SK-N-SH (cell line): Measurements from ENCODE around the gene ELAVL4. TPM values are rescaled to one million over a fixed set of nuclear protein-coding genes. Genes with fewer than 3 reads are reported as not detected.

Experiments used
- CTCF ChIA-PET: fragments of 300-600, 350-600 bp; formaldehyde crosslinking; extraction: SDS; loops from one replicate; lab custom pipeline; 2021; lab: Yijun Ruan, JAX
- POLR2A ChIA-PET: fragments of 350-600 bp; sonication (Branson Sonifier 250); formaldehyde crosslinking; extraction: SDS; loops from one replicate; lab custom pipeline; 2020; ENCODE audit warnings: antibody characterized with exemption, inconsistent platforms; lab: Yijun Ruan, JAX
- DNase-seq: peaks from one replicate; pipeline ENCODE4 v3.0.0; 2012
- H2AFZ ChIP-seq: fragments of 200-600 bp; sonication (generic); 2 replicates; pipeline ENCODE4 v1.8.1; 2016; ENCODE audit warnings: antibody characterized with exemption, mild to moderate bottlenecking, low read depth
- H3F3A ChIP-seq: fragments of 200-600 bp; sonication (generic); replicated peaks from 2 replicates; pipeline ENCODE3; 2016; ENCODE audit warnings: antibody characterized with exemption, mild to moderate bottlenecking; ENCODE audit not compliant: insufficient read depth
- H3K27ac ChIP-seq, 2 experiments: fragments of 200-500 bp in 1 of 2; fragments of 200-600 bp in 1 of 2; sonication (Bioruptor generic) in 1 of 2; sonication (generic), shearing (Covaris generic) in 1 of 2; 2 replicates each; pipeline versions ENCODE4 v1.5.1 to v1.6.1; 2014 to 2016; ENCODE audit warnings: low read depth in 2 of 2, inconsistent platforms in 1 of 2, low read length in 1 of 2, mild to moderate bottlenecking in 1 of 2, mixed read lengths in 1 of 2
- H3K27me3 ChIP-seq: fragments of 200-600 bp; sonication (generic), shearing (Covaris generic); 2 replicates; pipeline ENCODE4 v1.6.1; 2016; ENCODE audit warnings: mixed run types; ENCODE audit not compliant: insufficient read depth
- H3K36me3 ChIP-seq, 2 experiments: fragments of 200-500 bp in 1 of 2; fragments of 200-600 bp in 1 of 2; sonication (Bioruptor generic) in 1 of 2; sonication (generic) in 1 of 2; replicated peaks in 1 of 2; 2 replicates each; pipeline versions ENCODE3 to v1.5.1; 2014 to 2016; ENCODE audit warnings: low read length in 1 of 2, mild to moderate bottlenecking in 1 of 2; ENCODE audit not compliant: insufficient read depth in 2 of 2, control insufficient read depth in 1 of 2
- H3K4me1 ChIP-seq, 2 experiments: fragments of 200-500 bp in 1 of 2; fragments of 200-600 bp in 1 of 2; sonication (Bioruptor generic) in 1 of 2; sonication (generic), shearing (Covaris generic) in 1 of 2; 2 replicates each; pipeline versions ENCODE4 v1.5.1 to v1.6.1; 2014 to 2016; ENCODE audit warnings: low read depth in 1 of 2, low read length in 1 of 2, mixed run types in 1 of 2; ENCODE audit not compliant: insufficient read depth in 2 of 2, control insufficient read depth in 1 of 2
- H3K4me2 ChIP-seq: fragments of 200-600 bp; sonication (generic), shearing (Covaris generic); 2 replicates; pipeline ENCODE4 v1.6.1; 2017; ENCODE audit warnings: mixed run types
- H3K4me3 ChIP-seq, 2 experiments: fragments of 200-500 bp in 1 of 2; fragments of 200-600 bp in 1 of 2; sonication (Bioruptor generic) in 1 of 2; sonication (generic), shearing (Covaris generic) in 1 of 2; 2 replicates each; pipeline versions ENCODE4 v1.5.1 to v1.8.1; 2014 to 2016; ENCODE audit warnings: low read depth in 2 of 2, inconsistent platforms in 1 of 2, low read length in 1 of 2, mild to moderate bottlenecking in 1 of 2, mixed read lengths in 1 of 2, moderate library complexity in 1 of 2
- H3K79me2 ChIP-seq: fragments of 200-600 bp; sonication (generic); 2 replicates; pipeline ENCODE4 v1.8.1; 2017; ENCODE audit warnings: mild to moderate bottlenecking; ENCODE audit not compliant: insufficient read depth
- H3K9ac ChIP-seq: fragments of 200-600 bp; sonication (generic); 2 replicates; pipeline ENCODE4 v1.6.1; 2017; ENCODE audit warnings: mixed run types
- H3K9me2 ChIP-seq: fragments of 200-600 bp; sonication (generic); 2 replicates; pipeline ENCODE4 v1.6.1; 2017; ENCODE audit warnings: mixed run types
- H3K9me3 ChIP-seq: fragments of 200-600 bp; sonication (generic); 2 replicates; pipeline ENCODE4 v1.6.1; 2017; ENCODE audit warnings: mixed run types, mild to moderate bottlenecking, moderate library complexity
- H4K20me1 ChIP-seq: fragments of 200-600 bp; sonication (generic); 2 replicates; pipeline ENCODE4 v1.6.1; 2017; ENCODE audit warnings: mild to moderate bottlenecking, mixed run types; ENCODE audit not compliant: insufficient read depth
- EP300 ChIP-seq, 2 experiments: IDR thresholded peaks; 2 replicates each; pipeline versions ENCODE4 v1.4.0 to v1.6.1; 2012; ENCODE audit warnings: borderline replicate concordance in 1 of 2, low read depth in 1 of 2, low read length in 1 of 2
- EZH2phosphoT487 ChIP-seq: fragments of 200-600 bp; sonication (generic); IDR thresholded peaks from 2 replicates; pipeline ENCODE4 v1.6.1; 2017; ENCODE audit warnings: low read depth, mixed run types, mild to moderate bottlenecking, antibody characterized with exemption, moderate library complexity, borderline replicate concordance
- FOSL2 ChIP-seq: IDR thresholded peaks from 2 replicates; pipeline ENCODE4 v1.4.0; 2012; ENCODE audit warnings: low read depth, mild to moderate bottlenecking, moderate library complexity, borderline replicate concordance
- FOXJ3 ChIP-seq: sonication (generic); formaldehyde crosslinking; IDR thresholded peaks from 2 replicates; pipeline ENCODE4 v1.5.1; 2020; ENCODE audit warnings: mild to moderate bottlenecking, missing genetic modification reagents
- GABPA ChIP-seq: IDR thresholded peaks from 2 replicates; pipeline ENCODE4 v1.4.0; 2012; ENCODE audit warnings: low read depth, mild to moderate bottlenecking
- GATA2 ChIP-seq: sonication (generic); formaldehyde crosslinking; IDR thresholded peaks from 2 replicates; pipeline ENCODE4 v1.5.0; 2020; ENCODE audit warnings: mild to moderate bottlenecking, missing genetic modification reagents
- JUND ChIP-seq: IDR thresholded peaks from 2 replicates; pipeline ENCODE4 v1.4.0; 2012
- NFIC ChIP-seq: IDR thresholded peaks from 2 replicates; pipeline ENCODE4 v1.4.0; 2012; ENCODE audit warnings: borderline replicate concordance
- POLR2AphosphoS5 ChIP-seq: IDR thresholded peaks from 2 replicates; pipeline ENCODE4 v1.6.1; 2012; ENCODE audit warnings: low read depth, low read length
- RFX5 ChIP-seq: IDR thresholded peaks from 2 replicates; pipeline ENCODE4 v1.6.1; 2012; ENCODE audit warnings: mild to moderate bottlenecking, improper control_type of control experiment, low read length
- RXRA ChIP-seq: IDR thresholded peaks from 2 replicates; pipeline ENCODE4 v1.4.0; 2012; ENCODE audit warnings: low read depth, mild to moderate bottlenecking, borderline replicate concordance
- SMC3 ChIP-seq: IDR thresholded peaks from 2 replicates; pipeline ENCODE4 v1.6.1; 2012; ENCODE audit warnings: low read depth, low read length, improper control_type of control experiment
- TAF1 ChIP-seq: IDR thresholded peaks from 2 replicates; pipeline ENCODE4 v1.6.1; 2012; ENCODE audit warnings: low read depth, mild to moderate bottlenecking, low read length, moderate library complexity, borderline replicate concordance
- TCF12 ChIP-seq: IDR thresholded peaks from 2 replicates; pipeline ENCODE4 v1.4.0; 2012
- TEAD4 ChIP-seq: IDR thresholded peaks from 2 replicates; pipeline ENCODE4 v1.4.0; 2012; ENCODE audit warnings: mild to moderate bottlenecking, borderline replicate concordance; ENCODE audit not compliant: insufficient read depth
- YY1 ChIP-seq: IDR thresholded peaks from 2 replicates; pipeline ENCODE4 v1.4.0; 2012; ENCODE audit warnings: low read depth, mild to moderate bottlenecking
- WGBS: methylation state at CpG from one replicate; pipeline ENCODE4 v1.1.6; 2017; ENCODE audit warnings: low lambda C conversion rate; 5-methylcytosine and 5-hydroxymethylcytosine counted together
- polyA plus RNA-seq, 3 experiments: library from polyadenylated mRNA; depleted of rRNA; stranded (reverse); fragments of >200 nt; gene quantifications; 2 replicates each; pipeline ENCODE4 v1.2.3, GENCODE V29; 2012
- TF ChIP-seq, protein P1 (sequence below): fragments of 150-350 bp; IDR thresholded peaks from 2 replicates; pipeline ENCODE4 v1.6.1; 2017; ENCODE audit warnings: antibody characterized with exemption, low read length, low read depth, borderline replicate concordance
- TF ChIP-seq, protein P2 (sequence below): IDR thresholded peaks from 2 replicates; pipeline ENCODE4; 2012
- TF ChIP-seq, protein P3 (sequence below): fragments of 150-350 bp; IDR thresholded peaks from 2 replicates; pipeline ENCODE4 v1.6.1; 2016; ENCODE audit warnings: mild to moderate bottlenecking, low read depth, low read length

ELAVL4 gene
- polyA plus RNA-seq, 1 of the 3 experiments (the other 2 are of a cell fraction): 2.7 TPM

GRCh38 chr1:50084389-50084788 is 24.3 kb upstream of the ELAVL4 start:
- Histone ChIP-seq H3F3A (no peaks in the 10 kb centered on the region), H3K27me3 (no peaks in the 10 kb centered on the region), H3K4me1 (no peaks in the 10 kb centered on the region; a peak in 1 of 4 replicates), H3K27ac (no peak overlapping the region), H3K79me2 (no peaks in the 10 kb centered on the region), H3K36me3 (no peaks in the 10 kb centered on the region), H3K4me2 (no peak overlapping the region), H3K4me3 (no peak overlapping the region), H3K9ac (no peak overlapping the region), H4K20me1 (no peaks in the 10 kb centered on the region), H2AFZ (no peak overlapping the region), H3K9me3 (no peaks in the 10 kb centered on the region), H3K9me2 (no peaks in the 10 kb centered on the region)
- no peak for TF ChIP-seq NFIC
- TF ChIP-seq POLR2AphosphoS5: no peak
- TF ChIP-seq TCF12: no peak
- no peak for TF ChIP-seq YY1
- no peak for TF ChIP-seq SMC3
- TF ChIP-seq EZH2phosphoT487: no peak
- no peak for TF ChIP-seq RFX5
- TF ChIP-seq, protein P1, sequence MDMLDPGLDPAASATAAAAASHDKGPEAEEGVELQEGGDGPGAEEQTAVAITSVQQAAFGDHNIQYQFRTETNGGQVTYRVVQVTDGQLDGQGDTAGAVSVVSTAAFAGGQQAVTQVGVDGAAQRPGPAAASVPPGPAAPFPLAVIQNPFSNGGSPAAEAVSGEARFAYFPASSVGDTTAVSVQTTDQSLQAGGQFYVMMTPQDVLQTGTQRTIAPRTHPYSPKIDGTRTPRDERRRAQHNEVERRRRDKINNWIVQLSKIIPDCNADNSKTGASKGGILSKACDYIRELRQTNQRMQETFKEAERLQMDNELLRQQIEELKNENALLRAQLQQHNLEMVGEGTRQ: no peak
- no peak for TF ChIP-seq RXRA
- TF ChIP-seq EP300 (IDR thresholded peaks at IDR 0.05; ENCODE audit: borderline replicate concordance in 1 of 2, low read depth in 1 of 2, low read length in 1 of 2): no peak
- TF ChIP-seq, protein P2, sequence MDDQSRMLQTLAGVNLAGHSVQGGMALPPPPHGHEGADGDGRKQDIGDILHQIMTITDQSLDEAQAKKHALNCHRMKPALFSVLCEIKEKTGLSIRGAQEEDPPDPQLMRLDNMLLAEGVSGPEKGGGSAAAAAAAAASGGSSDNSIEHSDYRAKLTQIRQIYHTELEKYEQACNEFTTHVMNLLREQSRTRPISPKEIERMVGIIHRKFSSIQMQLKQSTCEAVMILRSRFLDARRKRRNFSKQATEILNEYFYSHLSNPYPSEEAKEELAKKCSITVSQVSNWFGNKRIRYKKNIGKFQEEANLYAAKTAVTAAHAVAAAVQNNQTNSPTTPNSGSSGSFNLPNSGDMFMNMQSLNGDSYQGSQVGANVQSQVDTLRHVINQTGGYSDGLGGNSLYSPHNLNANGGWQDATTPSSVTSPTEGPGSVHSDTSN: no peak
- no peak for TF ChIP-seq TAF1
- no peak for TF ChIP-seq GABPA
- TF ChIP-seq TEAD4: no peak
- TF ChIP-seq JUND: no peak
- TF ChIP-seq, protein P3, sequence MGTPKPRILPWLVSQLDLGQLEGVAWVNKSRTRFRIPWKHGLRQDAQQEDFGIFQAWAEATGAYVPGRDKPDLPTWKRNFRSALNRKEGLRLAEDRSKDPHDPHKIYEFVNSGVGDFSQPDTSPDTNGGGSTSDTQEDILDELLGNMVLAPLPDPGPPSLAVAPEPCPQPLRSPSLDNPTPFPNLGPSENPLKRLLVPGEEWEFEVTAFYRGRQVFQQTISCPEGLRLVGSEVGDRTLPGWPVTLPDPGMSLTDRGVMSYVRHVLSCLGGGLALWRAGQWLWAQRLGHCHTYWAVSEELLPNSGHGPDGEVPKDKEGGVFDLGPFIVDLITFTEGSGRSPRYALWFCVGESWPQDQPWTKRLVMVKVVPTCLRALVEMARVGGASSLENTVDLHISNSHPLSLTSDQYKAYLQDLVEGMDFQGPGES: no peak
- no peak for TF ChIP-seq GATA2 (CRISPR knock-in tag)
- DNase-seq: no peak
- WGBS: 32% methylated on average over 1 of the region's 1 CpG
- CTCF ChIA-PET: no interaction called here
- POLR2A ChIA-PET: no interaction called here

- Histone ChIP-seq H3K27ac (no peak overlapping the region; a peak in 1 of 4 replicates), H3K36me3 (no peaks in the 10 kb centered on the region), H3K4me1 (no peaks in the 10 kb centered on the region; a peak in 1 of 4 replicates), H3K79me2 (no peaks in the 10 kb centered on the region), H4K20me1 (no peaks in the 10 kb centered on the region), H3K9me2 (no peaks in the 10 kb centered on the region), H3K4me2 (no peak overlapping the region), H3K4me3 (no peak overlapping the region), H3K27me3 (no peaks in the 10 kb centered on the region), H3K9ac (no peak overlapping the region), H2AFZ (no peak overlapping the region), H3F3A (no peaks in the 10 kb centered on the region), H3K9me3 (no peaks in the 10 kb centered on the region)
- DNase-seq: no peak
- no peak for TF ChIP-seq FOSL2
- no peak for TF ChIP-seq SMC3
- no peak for TF ChIP-seq POLR2AphosphoS5
- no peak for TF ChIP-seq FOXJ3 (CRISPR knock-in tag)
- TF ChIP-seq, protein P2: no peak
- POLR2A ChIA-PET: no interaction called here
- CTCF ChIA-PET: interaction anchor here (0.8 to 1.2 kb wide), 4 partner anchors 9 to 44 kb away, joined by 3 read pairs; no protein-coding TSS in a partner anchor
- WGBS: 60% methylated on average over 9 of the region's 9 CpGs
Observed at GRCh38 chr1:50091068-50091467, 17.7 kb upstream of the ELAVL4 start.
